ENCODE measurements around the gene TNIP3.

GRCh38 chr4:121198251-121198650 is 34.1 kb upstream of the TNIP3 start:
- TF ChIP-seq, protein P1, sequence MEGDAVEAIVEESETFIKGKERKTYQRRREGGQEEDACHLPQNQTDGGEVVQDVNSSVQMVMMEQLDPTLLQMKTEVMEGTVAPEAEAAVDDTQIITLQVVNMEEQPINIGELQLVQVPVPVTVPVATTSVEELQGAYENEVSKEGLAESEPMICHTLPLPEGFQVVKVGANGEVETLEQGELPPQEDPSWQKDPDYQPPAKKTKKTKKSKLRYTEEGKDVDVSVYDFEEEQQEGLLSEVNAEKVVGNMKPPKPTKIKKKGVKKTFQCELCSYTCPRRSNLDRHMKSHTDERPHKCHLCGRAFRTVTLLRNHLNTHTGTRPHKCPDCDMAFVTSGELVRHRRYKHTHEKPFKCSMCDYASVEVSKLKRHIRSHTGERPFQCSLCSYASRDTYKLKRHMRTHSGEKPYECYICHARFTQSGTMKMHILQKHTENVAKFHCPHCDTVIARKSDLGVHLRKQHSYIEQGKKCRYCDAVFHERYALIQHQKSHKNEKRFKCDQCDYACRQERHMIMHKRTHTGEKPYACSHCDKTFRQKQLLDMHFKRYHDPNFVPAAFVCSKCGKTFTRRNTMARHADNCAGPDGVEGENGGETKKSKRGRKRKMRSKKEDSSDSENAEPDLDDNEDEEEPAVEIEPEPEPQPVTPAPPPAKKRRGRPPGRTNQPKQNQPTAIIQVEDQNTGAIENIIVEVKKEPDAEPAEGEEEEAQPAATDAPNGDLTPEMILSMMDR (IDR thresholded peaks at IDR 0.05): no peak
- no peak for TF ChIP-seq EP300 (IDR thresholded peaks at IDR 0.05)

All from ovary (tissue), 3 donors.